IPS-15b (cell line): ENCODE results near the gene TBCE.

Experiments used
- H3K27me3 ChIP-seq: one replicate; pipeline ENCODE4 v1.6.1; 2013; ENCODE audit warnings: low read length; ENCODE audit not compliant: control insufficient read depth, insufficient read depth
- H3K36me3 ChIP-seq: one replicate; pipeline ENCODE4 v1.6.1; 2013; ENCODE audit warnings: low read length; ENCODE audit not compliant: control insufficient read depth, insufficient read depth
- H3K4me1 ChIP-seq: one replicate; pipeline ENCODE4 v1.6.1; 2013; ENCODE audit warnings: mild to moderate bottlenecking, low read length; ENCODE audit not compliant: control insufficient read depth, insufficient read depth
- H3K4me3 ChIP-seq: one replicate; pipeline ENCODE4 v1.5.1; 2013; ENCODE audit warnings: low read depth, low read length
- H3K9ac ChIP-seq: one replicate; pipeline ENCODE4 v1.6.1; 2013; ENCODE audit warnings: low read depth, mild to moderate bottlenecking, low read length
- H3K9me3 ChIP-seq: one replicate; pipeline ENCODE4 v1.6.1; 2013; ENCODE audit warnings: mild to moderate bottlenecking, low read length; ENCODE audit not compliant: control insufficient read depth, insufficient read depth

Gene TBCE

DNA sequence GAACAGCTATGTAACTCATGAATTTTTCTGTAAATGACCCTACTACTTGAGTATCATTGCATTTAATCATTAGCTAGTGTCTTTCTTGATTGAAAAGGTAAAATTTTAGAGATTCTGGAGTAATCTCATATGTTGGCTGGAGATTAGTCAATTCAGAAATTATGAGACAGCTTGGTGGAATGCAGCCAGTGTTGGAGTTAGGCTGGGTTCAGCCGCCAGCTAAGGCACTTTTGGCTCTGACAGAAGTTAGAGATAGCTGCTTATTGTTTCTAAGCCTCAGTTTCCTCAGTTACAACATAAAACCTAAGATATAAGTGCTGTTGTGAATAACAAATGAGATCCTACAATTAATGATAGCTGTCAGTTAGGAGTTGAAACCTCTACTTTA lies 49.4 kb downstream of the TBCE start:
- no peaks in the 10 kb centered on the region for H3K36me3 ChIP-seq
- H3K4me3 ChIP-seq: no peak overlapping the region
- H3K27me3 ChIP-seq: no peaks in the 10 kb centered on the region
- H3K4me1 ChIP-seq: no peaks in the 10 kb centered on the region
- no peak overlapping the region for H3K9ac ChIP-seq
- H3K9me3 ChIP-seq: no peaks in the 10 kb centered on the region

DNA sequence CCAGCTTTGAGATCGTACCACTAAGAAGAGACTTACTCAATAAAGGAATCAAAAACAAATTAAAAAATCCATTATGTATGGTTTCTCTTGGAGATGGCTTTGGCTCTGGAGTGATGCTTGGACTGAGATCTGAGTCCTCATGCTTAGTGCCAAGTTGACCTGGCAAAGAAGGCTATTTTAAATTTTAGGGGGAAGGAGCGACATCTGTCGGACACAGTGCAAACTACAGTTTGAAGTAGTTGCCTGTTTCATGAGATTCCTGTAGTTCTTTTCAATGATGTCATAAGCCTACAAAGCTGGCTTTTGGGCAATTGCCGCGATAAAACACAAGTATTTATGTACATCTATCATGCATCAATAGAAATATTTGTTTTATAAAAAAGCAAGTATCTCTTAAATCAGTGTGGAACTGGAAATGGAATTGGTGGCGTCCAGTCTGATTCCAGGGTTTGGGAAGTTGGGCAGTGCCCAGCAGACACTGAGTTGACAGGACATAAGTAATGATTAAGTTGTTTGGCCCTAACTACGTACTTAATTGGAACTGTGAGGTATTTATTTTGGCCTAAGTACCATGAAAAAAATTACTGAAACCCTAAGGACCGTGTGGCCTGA lies 50.0 kb downstream of the TBCE start:
- no peaks in the 10 kb centered on the region for H3K9me3 ChIP-seq
- no peaks in the 10 kb centered on the region for H3K4me1 ChIP-seq
- no peaks in the 10 kb centered on the region for H3K36me3 ChIP-seq

DNA sequence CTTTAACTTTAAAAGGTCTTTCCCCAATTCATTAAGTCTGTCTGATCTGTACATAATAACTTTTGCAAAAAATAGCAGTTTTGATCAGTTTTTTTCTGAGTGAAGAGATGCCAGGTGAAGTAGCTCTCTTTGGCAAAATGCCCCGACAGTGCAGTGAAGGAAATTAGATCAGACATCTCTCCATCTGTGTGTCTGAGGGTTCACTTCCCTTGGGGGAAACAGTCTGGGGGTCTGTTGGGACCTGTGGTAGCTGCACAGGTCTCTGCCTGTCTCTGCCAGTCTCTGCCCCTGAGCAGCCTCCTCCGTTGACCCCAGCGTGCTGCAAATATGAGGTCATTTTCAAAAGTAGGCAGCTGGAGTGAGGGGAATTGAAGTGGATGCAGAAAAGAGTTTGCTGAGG lies 54.5 kb downstream of the TBCE start:
- H3K9me3 ChIP-seq: no peaks in the 10 kb centered on the region
- no peaks in the 10 kb centered on the region for H3K27me3 ChIP-seq
- no peaks in the 10 kb centered on the region for H3K36me3 ChIP-seq
- H3K4me3 ChIP-seq: no peak overlapping the region
- no peak overlapping the region for H3K9ac ChIP-seq
- no peaks in the 10 kb centered on the region for H3K4me1 ChIP-seq

More for the DNA sequence above, 50.0 kb downstream of the TBCE start:
- H3K4me3 ChIP-seq: no peak overlapping the region
- no peak overlapping the region for H3K9ac ChIP-seq
- H3K27me3 ChIP-seq: no peaks in the 10 kb centered on the region

DNA sequence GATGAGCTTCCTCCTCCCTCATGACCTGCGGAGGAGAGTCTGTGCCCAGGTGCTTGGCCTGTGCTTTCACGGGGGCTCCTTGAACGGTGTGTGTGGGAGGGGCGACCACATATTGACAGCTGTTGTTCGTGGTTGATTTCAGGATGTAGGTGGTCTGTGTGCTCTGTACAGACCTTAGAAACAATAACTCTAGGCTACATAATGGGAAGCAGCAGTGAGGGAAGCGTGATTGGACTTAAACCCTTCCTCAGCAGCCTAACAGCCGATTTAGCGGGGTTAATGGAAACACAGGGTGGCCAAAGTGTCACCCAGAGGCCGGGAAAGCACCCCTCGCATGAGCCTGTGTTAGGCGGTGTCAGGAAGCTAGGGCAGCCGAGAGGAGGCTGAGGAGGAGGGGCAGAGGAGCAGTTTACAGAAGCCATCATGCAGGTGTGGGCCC lies 56.0 kb downstream of the TBCE start:
- H3K4me3 ChIP-seq: no peak overlapping the region
- H3K9ac ChIP-seq: no peak overlapping the region
- no peaks in the 10 kb centered on the region for H3K4me1 ChIP-seq
- H3K9me3 ChIP-seq: no peaks in the 10 kb centered on the region
- H3K36me3 ChIP-seq: no peaks in the 10 kb centered on the region
- H3K27me3 ChIP-seq: no peaks in the 10 kb centered on the region

DNA sequence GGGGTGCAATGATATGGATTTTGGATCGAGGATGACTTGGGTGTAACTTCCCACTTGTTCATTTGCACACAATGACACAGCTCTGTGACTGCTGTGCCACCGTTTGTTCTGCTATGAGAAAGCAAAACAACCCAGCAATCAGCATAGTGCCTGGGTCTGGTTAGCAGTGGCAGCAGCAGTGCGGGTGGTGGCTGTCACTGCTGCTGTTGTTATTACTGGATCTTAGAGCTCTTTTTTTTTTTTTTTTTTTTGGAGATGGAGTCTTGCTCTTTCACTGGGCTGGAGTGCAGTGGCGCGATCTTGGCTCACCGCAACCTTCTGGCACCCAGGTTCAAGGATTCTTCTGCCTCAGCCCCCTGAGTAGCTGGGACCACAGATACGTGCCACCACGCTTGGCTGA lies 56.9 kb downstream of the TBCE start:
- H3K36me3 ChIP-seq: no peaks in the 10 kb centered on the region
- H3K27me3 ChIP-seq: no peaks in the 10 kb centered on the region
- no peaks in the 10 kb centered on the region for H3K4me1 ChIP-seq
- no peak overlapping the region for H3K4me3 ChIP-seq
- no peaks in the 10 kb centered on the region for H3K9me3 ChIP-seq
- no peak overlapping the region for H3K9ac ChIP-seq

DNA sequence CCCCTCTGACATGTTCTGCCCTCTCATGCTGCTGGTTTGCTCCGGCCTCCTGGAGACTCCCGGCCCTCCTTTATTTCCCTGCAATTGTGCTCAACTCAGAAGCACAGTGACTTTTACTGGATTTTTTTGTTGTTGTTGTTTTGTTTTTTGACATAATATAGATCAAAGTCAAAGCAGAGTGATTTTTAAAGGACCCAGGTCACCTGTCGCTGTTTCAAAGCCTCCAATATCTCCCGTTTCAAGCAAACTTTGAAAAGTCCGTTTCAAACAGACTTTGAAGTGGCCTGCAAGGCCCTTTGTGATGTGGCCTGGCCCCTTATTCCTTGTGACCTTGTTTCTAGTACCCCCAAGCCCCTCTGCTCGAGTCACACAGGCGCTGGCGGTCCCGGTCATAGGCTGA lies 58.1 kb downstream of the TBCE start:
- H3K4me3 ChIP-seq: no peak overlapping the region
- H3K27me3 ChIP-seq: no peaks in the 10 kb centered on the region
- no peak overlapping the region for H3K9ac ChIP-seq
- no peaks in the 10 kb centered on the region for H3K9me3 ChIP-seq
- H3K36me3 ChIP-seq: no peaks in the 10 kb centered on the region
- no peaks in the 10 kb centered on the region for H3K4me1 ChIP-seq

DNA sequence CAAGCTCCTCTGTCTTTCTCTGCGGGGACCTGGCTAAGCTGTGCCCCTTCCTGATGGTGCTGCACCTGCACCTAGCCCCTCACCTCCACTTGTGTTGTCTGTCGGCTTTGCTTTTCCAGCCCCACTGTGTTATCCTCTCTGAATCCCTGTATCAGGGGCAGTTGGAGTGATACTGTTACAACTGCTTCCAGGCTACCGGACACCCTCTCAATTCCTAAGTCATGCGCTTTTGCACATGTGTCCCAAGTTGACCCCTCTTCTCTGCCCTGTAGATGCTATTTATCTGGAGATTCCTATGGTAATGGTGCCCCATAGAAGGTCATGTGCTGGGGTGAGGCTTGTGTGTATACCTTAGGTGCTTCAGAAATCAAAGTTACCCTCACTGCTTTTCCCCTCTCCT lies 58.9 kb downstream of the TBCE start:
- Histone ChIP-seq H3K4me1 (no peaks in the 10 kb centered on the region), H3K9ac (no peak overlapping the region), H3K36me3 (no peaks in the 10 kb centered on the region), H3K4me3 (no peak overlapping the region), H3K27me3 (no peaks in the 10 kb centered on the region), H3K9me3 (no peaks in the 10 kb centered on the region)

DNA sequence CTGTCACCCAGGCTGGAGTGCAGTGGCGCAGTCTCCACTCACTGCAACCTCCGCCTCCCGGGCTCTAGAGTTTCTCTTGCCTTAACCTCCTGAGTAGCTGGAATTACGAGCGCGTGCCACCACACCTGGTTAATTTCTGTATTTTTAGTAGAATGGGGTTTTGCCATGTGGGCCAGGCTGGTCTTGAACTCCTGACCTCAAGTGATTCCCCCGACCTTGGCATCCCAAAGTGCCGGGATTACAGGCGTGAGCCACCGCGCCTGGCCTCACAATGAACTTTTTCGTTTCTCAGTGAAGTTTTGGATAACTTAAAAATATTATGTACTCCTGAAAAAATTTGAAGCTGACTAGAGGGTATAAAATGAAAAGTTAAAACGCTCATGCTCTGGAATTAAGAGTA lies 59.5 kb downstream of the TBCE start:
- Histone ChIP-seq H3K9me3 (no peaks in the 10 kb centered on the region), H3K4me1 (no peaks in the 10 kb centered on the region), H3K4me3 (no peak overlapping the region), H3K9ac (no peak overlapping the region), H3K36me3 (no peaks in the 10 kb centered on the region), H3K27me3 (no peaks in the 10 kb centered on the region)

DNA sequence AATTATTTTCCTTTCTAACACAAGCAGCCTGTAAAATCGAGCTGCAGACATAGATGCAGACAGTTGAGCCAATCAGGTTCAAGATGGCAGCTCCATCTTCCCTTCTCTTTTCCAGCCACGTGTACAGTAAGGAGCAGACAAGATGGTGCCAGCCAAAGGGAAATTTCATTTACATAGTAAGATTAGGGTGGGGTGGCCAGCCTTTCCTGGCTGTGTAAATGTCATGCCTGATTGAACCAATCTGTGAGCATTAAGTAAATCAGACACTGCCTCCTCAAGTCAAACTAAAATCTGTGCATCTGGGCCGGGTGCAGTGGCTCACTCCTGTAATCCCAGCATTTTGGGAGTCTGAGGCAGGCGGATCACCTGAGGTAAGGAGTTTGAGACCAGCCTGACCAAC lies 60.2 kb downstream of the TBCE start:
- Histone ChIP-seq H3K36me3 (no peaks in the 10 kb centered on the region), H3K4me3 (no peak overlapping the region), H3K4me1 (no peaks in the 10 kb centered on the region), H3K27me3 (no peaks in the 10 kb centered on the region), H3K9me3 (no peaks in the 10 kb centered on the region), H3K9ac (no peak overlapping the region)

DNA sequence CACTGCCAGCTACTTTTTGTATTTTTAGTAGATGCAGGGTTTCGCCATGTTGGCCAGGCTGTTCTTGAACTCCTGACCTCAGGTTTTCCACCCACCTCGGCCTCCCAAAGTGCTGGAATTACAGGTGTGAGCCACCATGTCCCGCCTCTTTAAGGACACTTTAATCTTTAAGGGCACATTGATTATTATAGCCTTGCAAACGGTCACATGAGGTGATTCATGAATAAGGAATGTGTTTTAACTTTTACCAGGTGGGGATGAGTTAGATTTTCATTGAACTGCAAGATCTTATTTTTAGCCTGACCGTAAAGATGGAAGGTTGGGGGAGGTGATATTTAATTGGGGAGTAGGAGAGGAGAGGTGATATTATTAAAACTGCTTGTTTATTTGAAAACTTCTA lies 61.9 kb downstream of the TBCE start:
- H3K36me3 ChIP-seq: no peaks in the 10 kb centered on the region
- no peak overlapping the region for H3K9ac ChIP-seq
- H3K4me3 ChIP-seq: no peak overlapping the region

DNA sequence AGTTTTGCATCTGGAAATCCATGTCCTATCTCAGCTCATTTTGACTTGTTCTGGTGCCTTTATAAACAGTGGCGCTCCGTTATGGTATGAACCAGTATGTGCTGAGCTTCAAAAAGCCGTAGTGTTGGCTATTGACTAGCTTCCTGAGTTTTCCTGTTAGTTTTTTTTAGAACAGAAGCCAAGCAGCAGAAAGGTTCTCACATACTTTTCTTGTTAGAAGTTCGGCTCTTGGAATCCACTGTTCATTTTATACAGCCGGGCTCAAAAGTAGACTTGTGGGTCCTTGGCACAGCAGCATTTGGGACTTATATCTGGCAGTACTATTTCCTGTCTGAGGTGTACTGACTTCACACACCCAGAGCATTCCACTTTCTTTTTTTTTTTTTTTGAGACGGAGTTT lies 63.8 kb downstream of the TBCE start:
- H3K4me1 ChIP-seq: no peaks in the 10 kb centered on the region
- no peaks in the 10 kb centered on the region for H3K9me3 ChIP-seq
- no peak overlapping the region for H3K9ac ChIP-seq
- H3K27me3 ChIP-seq: no peaks in the 10 kb centered on the region
- peaks cover 3% of the 10 kb centered on the region for H3K36me3 ChIP-seq
- H3K4me3 ChIP-seq: no peak overlapping the region

More for the DNA sequence above, 61.9 kb downstream of the TBCE start:
- no peaks in the 10 kb centered on the region for H3K4me1 ChIP-seq
- no peaks in the 10 kb centered on the region for H3K27me3 ChIP-seq
- H3K9me3 ChIP-seq: no peaks in the 10 kb centered on the region

DNA sequence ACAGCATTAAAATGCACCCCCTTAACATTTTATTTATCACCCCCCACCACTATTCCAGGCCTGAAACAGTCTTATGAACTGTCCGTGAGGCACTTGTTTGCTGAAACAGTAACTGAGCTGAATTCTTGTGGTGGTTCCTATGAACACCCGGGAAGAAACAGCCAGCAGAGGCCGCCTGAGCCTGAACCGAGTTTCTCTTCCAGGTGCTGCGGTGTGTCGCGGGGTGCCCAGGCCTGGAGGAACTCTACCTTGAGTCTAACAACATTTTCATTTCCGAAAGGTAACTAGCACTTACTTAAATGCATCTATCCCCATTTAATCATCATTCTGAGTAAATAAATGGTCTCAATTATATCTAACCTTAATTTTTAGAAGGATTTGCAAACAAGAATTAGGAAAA lies 66.8 kb downstream of the TBCE start:
- Histone ChIP-seq H3K36me3 (peaks cover 3% of the 10 kb centered on the region), H3K27me3 (no peaks in the 10 kb centered on the region), H3K9ac (no peak overlapping the region), H3K4me1 (no peaks in the 10 kb centered on the region), H3K9me3 (no peaks in the 10 kb centered on the region), H3K4me3 (no peak overlapping the region)
